Mucosa of rectum (tissue), 2 donors: ENCODE measurements around the gene EIPR1.

Experiments used
- H3K27ac ChIP-seq, 2 donors: one replicate each; pipeline ENCODE4 v1.7.0; 2013; ENCODE audit warnings: inconsistent platforms in 2 of 2, low read depth in 2 of 2, low read length in 2 of 2
- H3K27me3 ChIP-seq, 2 donors: one replicate each; pipeline ENCODE4 v1.7.0; 2013; ENCODE audit warnings: low read length in 2 of 2; ENCODE audit not compliant: control insufficient read depth in 2 of 2, insufficient read depth in 2 of 2
- H3K36me3 ChIP-seq, 2 donors: one replicate each; pipeline ENCODE4 v1.7.0; 2013; ENCODE audit warnings: low read length in 2 of 2; ENCODE audit not compliant: control insufficient read depth in 2 of 2, insufficient read depth in 2 of 2
- H3K4me1 ChIP-seq, 2 donors: one replicate each; pipeline ENCODE4 v1.7.0; 2013; ENCODE audit warnings: low read length in 2 of 2, mild to moderate bottlenecking in 1 of 2; ENCODE audit not compliant: control insufficient read depth in 2 of 2, insufficient read depth in 2 of 2
- H3K4me3 ChIP-seq, 2 donors: one replicate each; pipeline ENCODE4 v1.7.0; 2013; ENCODE audit warnings: low read length in 2 of 2
- H3K9ac ChIP-seq, 2 donors: one replicate each; pipeline ENCODE4 v1.7.0; 2013; ENCODE audit warnings: low read length in 2 of 2, low read depth in 1 of 2, mild to moderate bottlenecking in 1 of 2
- H3K9me3 ChIP-seq, 2 donors: one replicate each; pipeline ENCODE4 v1.7.0; 2013; ENCODE audit warnings: low read length in 2 of 2; ENCODE audit not compliant: control insufficient read depth in 2 of 2
- donor health status: healthy.
- donor health status: Normal muscosa, but diverticular disease.

EIPR1 gene

DNA sequence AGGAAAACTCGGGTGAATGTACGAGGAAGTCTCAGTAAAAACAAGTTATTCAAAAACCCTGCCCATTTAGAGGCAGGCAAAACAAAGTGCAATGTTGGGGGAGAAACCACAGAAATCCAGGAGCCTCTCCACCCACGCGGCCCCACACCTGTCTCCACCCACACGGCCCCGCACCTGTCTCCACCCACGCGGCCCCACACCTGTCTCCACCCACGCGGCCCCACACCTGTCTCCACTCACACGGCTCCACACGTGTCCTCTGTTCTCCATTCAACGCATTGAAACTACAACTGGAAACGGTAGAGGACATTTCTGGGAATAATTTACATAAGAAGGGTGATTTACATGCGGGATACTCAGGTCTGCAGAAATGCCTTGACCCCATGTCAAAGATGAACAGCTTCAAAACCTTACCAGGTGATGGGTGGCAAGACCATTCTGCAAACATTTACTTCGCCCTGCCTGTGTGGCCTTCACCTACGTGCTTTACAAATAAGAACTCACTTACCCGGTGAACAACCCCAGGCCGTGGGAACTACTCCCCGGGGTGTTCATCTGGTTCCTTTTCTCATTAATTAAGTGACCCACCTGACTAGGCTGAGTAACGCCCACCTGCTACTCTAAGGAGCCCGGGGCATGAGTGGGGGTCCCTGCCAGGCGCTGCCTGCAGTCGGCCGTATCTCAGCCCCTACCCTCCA, 100.4 kb downstream of the EIPR1 start:
- Histone ChIP-seq H3K27ac (no peak overlapping the region), H3K4me3 (no peak overlapping the region), H3K27me3 (no peaks in the 10 kb centered on the region)

DNA sequence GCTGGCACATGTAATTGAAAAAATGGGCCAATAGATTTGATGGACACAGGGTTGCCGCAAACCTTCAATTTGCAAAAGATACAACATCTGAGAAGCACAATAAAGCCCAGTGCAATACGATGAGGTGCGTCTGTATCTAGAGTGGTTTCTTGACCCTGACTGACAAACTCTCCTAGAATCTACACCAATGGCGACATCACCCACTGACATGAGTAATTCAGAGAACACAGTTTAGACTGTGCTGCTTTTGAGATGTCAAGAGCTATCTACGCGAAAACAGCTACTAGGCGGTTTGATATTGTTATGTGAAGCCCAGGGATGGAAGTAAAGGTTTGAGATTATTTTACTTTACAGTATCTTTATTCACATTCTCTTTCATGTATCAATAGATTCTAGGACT, 104.9 kb downstream of the EIPR1 start:
- H3K9ac ChIP-seq, result no peak overlapping the region
- H3K4me1 ChIP-seq, result no peaks in the 10 kb centered on the region
- H3K27ac ChIP-seq, result no peak overlapping the region
- H3K9me3 ChIP-seq, result no peaks in the 10 kb centered on the region
- no peaks in the 10 kb centered on the region for H3K36me3 ChIP-seq
- H3K4me3 ChIP-seq, result no peak overlapping the region
- H3K27me3 ChIP-seq, result no peaks in the 10 kb centered on the region

More for the DNA sequence above, 100.4 kb downstream of the EIPR1 start:
- H3K36me3 ChIP-seq, result no peaks in the 10 kb centered on the region
- H3K4me1 ChIP-seq, result no peaks in the 10 kb centered on the region
- H3K9me3 ChIP-seq, result no peaks in the 10 kb centered on the region
- no peak overlapping the region for H3K9ac ChIP-seq

- no peaks in the 10 kb centered on the region for H3K27me3 ChIP-seq
- H3K36me3 ChIP-seq, result no peaks in the 10 kb centered on the region
- no peak overlapping the region for H3K4me3 ChIP-seq
- H3K4me1 ChIP-seq, result no peaks in the 10 kb centered on the region
- H3K9me3 ChIP-seq, result no peaks in the 10 kb centered on the region
- H3K9ac ChIP-seq, result no peak overlapping the region
- H3K27ac ChIP-seq, result no peak overlapping the region
These were observed 107.5 kb downstream of the EIPR1 start for GRCh38 chr2:3270095-3270478.

- H3K4me3 ChIP-seq, result no peak overlapping the region
- no peaks in the 10 kb centered on the region for H3K36me3 ChIP-seq
- no peak overlapping the region for H3K27ac ChIP-seq
- no peaks in the 10 kb centered on the region for H3K4me1 ChIP-seq
- no peaks in the 10 kb centered on the region for H3K9me3 ChIP-seq
- H3K9ac ChIP-seq, result no peak overlapping the region
- H3K27me3 ChIP-seq, result no peaks in the 10 kb centered on the region
These were observed 108.1 kb downstream of the EIPR1 start for GRCh38 chr2:3269425-3270094.

DNA sequence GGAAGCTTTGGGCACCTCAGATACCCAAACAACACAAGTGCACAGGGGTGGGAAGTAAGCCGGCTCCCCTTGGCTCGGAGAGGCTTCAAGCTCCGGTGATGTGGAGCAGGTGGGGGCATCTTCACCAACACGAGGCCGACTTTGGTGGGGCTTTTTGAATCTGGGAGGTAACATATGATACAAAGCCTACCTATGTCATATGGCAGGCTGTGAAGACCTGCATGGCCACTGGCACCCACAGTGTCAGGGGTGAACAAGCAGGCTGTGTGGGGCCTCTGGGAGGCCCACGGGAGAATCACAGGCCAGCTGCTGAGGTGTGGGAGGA, 109.0 kb downstream of the EIPR1 start:
- Histone ChIP-seq H3K4me1 (no peaks in the 10 kb centered on the region), H3K36me3 (no peaks in the 10 kb centered on the region), H3K9me3 (no peaks in the 10 kb centered on the region), H3K27me3 (no peaks in the 10 kb centered on the region), H3K4me3 (no peak overlapping the region), H3K9ac (no peak overlapping the region), H3K27ac (no peak overlapping the region)

GRCh38 chr2:3267869-3268704, 109.5 kb downstream of the EIPR1 start:
- H3K4me3 ChIP-seq, result no peak overlapping the region
- no peak overlapping the region for H3K9ac ChIP-seq
- H3K4me1 ChIP-seq, result no peaks in the 10 kb centered on the region
- H3K27ac ChIP-seq, result no peak overlapping the region
- H3K27me3 ChIP-seq, result no peaks in the 10 kb centered on the region
- H3K36me3 ChIP-seq, result no peaks in the 10 kb centered on the region
- H3K9me3 ChIP-seq, result no peaks in the 10 kb centered on the region

DNA sequence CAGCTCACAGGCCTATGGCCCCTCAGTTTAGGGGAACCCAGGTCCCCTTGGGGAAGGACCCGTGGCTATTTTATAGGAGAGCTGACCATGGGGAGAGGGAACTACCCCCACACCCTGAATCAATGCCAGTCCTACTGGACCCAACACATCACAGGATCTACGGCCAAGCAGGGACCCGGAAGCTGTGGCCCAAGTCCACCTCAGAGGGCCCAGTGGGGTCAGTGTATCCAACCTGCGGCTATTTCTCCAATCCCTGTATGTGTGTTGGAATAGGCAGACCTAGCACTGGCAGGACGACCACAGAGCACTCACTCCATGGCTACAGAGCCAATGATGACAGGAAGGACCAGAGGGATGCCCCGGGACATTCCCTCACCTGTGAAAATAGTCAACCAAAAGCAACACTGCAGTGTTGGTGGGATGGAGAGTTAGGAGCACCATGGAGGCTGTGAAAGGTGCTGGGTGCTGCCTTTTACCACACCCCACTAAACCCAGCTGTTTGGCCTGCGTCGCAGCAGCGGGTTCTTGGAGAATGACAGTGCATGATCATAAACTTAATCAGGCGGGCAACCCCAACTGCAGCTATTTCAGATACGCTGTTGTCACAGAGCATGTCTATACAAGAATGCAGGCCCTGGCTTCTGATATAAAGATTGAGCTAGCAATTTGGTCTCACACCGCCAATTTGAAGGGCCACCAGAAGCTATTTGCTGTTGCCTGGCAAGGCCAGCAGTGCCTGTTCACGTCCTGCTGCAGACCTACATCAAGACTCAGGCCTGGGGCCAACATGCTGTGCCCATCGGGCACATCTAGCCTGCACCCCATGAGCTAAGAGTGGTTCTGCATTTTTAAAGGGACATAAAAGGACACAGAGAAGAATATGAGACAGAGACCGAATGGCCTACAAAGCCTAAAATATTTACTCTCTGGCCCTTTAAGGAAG, 110.4 kb downstream of the EIPR1 start:
- Histone ChIP-seq H3K4me3 (no peak overlapping the region), H3K36me3 (no peaks in the 10 kb centered on the region), H3K9me3 (no peaks in the 10 kb centered on the region), H3K27ac (no peak overlapping the region), H3K27me3 (no peaks in the 10 kb centered on the region), H3K4me1 (no peaks in the 10 kb centered on the region), H3K9ac (no peak overlapping the region)

- Histone ChIP-seq H3K27me3 (no peaks in the 10 kb centered on the region), H3K9me3 (no peaks in the 10 kb centered on the region), H3K4me1 (no peaks in the 10 kb centered on the region), H3K4me3 (no peak overlapping the region), H3K36me3 (no peaks in the 10 kb centered on the region), H3K27ac (no peak overlapping the region), H3K9ac (no peak overlapping the region)
These were observed 111.4 kb downstream of the EIPR1 start for GRCh38 chr2:3265981-3266924.

DNA sequence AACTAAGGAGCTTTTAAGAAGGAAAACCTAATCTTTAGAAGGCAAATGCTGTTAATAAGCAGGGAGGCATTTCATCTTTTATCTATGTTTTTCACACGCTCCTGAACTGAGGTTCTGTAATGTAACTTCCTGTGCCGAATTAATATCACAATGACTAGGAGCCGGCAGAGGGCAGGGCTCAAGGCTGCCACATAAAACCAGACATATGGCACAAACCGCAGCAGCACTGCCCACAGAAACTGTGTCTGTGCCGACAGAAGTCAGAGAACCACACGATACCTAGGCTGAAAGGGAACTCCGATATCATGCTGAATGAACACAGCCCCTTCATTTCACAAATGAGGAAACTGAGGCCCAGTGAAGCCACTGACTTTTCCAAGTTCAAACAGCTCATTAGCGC, 112.1 kb downstream of the EIPR1 start:
- Histone ChIP-seq H3K9ac (no peak overlapping the region), H3K27ac (no peak overlapping the region), H3K4me1 (no peaks in the 10 kb centered on the region), H3K4me3 (no peak overlapping the region), H3K27me3 (no peaks in the 10 kb centered on the region), H3K36me3 (no peaks in the 10 kb centered on the region), H3K9me3 (no peaks in the 10 kb centered on the region)
